ENCODE measurements around the gene AXIN1. TPM values are rescaled to one million over a fixed set of nuclear protein-coding genes. Genes with fewer than 3 reads are reported as not detected.
A peak's percentile ranks its signal among the peaks of the same experiment; 100 is the strongest.

Gene AXIN1
- total RNA-seq, 3 donors from 2014 or later = 16.5 to 22.6 (median 22.4) TPM

DNA sequence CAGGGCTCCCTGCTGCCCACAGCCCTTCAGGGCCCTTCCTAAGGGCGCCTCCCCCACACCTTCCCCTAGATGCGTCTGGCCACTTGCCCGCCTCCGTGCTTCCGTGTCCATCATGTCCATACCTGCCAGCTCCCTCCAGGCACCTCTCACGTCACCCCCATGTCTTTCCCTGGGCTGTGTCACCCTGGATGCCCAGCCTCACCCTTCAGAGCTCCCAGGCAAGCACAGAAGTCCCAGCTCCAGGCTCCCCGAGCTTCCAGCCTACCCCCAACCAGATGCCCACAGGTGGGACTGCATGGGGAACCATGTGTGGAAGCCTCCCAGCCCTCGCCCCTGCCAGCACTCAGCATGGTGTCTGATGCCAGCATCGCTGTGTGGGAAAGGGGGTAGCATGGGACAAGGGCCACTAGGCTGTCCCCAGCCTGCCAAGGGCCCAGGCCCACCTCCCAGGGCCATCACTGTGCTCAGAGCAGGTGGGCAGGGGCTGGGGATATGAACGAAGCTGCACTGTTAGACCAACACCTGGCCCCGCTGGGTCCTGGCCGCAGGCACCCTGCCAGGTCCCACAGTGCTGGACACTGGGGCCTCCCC, 1.9 kb upstream of the AXIN1 start:
- Histone ChIP-seq H3K9me3 (no peaks in the 10 kb centered on the region), H3K4me3 (no peak overlapping the region), H3K27me3 (no peaks in the 10 kb centered on the region), H3K36me3 (no peaks in the 10 kb centered on the region), H3K27ac (no peak overlapping the region), H3K4me1 (peaks cover 0 to 5% of the 10 kb centered on the region in 2 donors)
- DNase-seq (ENCODE audit: low spot score in 2 of 2) = no peak
- intact Hi-C loops (cut with DNase I; ENCODE audit: low total_unique reads) = loop anchor here (10.0 kb wide), 1 partner anchor 120 kb away; the partner anchor contains the start of gene FAM234A
- TF ChIP-seq, protein P1, sequence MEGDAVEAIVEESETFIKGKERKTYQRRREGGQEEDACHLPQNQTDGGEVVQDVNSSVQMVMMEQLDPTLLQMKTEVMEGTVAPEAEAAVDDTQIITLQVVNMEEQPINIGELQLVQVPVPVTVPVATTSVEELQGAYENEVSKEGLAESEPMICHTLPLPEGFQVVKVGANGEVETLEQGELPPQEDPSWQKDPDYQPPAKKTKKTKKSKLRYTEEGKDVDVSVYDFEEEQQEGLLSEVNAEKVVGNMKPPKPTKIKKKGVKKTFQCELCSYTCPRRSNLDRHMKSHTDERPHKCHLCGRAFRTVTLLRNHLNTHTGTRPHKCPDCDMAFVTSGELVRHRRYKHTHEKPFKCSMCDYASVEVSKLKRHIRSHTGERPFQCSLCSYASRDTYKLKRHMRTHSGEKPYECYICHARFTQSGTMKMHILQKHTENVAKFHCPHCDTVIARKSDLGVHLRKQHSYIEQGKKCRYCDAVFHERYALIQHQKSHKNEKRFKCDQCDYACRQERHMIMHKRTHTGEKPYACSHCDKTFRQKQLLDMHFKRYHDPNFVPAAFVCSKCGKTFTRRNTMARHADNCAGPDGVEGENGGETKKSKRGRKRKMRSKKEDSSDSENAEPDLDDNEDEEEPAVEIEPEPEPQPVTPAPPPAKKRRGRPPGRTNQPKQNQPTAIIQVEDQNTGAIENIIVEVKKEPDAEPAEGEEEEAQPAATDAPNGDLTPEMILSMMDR (IDR thresholded peaks at IDR 0.05) = no peak
- TF ChIP-seq POLR2AphosphoS5 (IDR thresholded peaks at IDR 0.05) (no peak), POLR2A (IDR thresholded peaks at IDR 0.05) (no peak)

GRCh38 chr16:353404-354290, 1.1 kb upstream of the AXIN1 start:
- Histone ChIP-seq H3K9me3 (no peaks in the 10 kb centered on the region), H3K36me3 (no peaks in the 10 kb centered on the region), H3K27me3 (no peaks in the 10 kb centered on the region), H3K4me3 (peak overlapping the region; percentile 70 to 96 (median 77)), H3K27ac (peak overlapping the region; percentile 41 to 79), H3K4me1 (peaks cover 0 to 5% of the 10 kb centered on the region in 2 donors)
- intact Hi-C loops (cut with DNase I; ENCODE audit: low total_unique reads) = loop anchor here (2.0 to 10.0 kb wide), 2 partner anchors 71 to 119 kb away; partner anchors contain the start of genes FAM234A and RAB11FIP3
- DNase-seq (ENCODE audit: low spot score in 2 of 2) = peak in 1 of 2 donors; percentile 35
- no peak for TF ChIP-seq POLR2A (IDR thresholded peaks at IDR 0.05)
- no peak for TF ChIP-seq POLR2AphosphoS5 (IDR thresholded peaks at IDR 0.05)
- TF ChIP-seq, protein P1 (IDR thresholded peaks at IDR 0.05) = no peak

GRCh38 chr16:351804-352520, 561 bp downstream of the AXIN1 start:
- Histone ChIP-seq H3K4me3 (peak overlapping the region; percentile 70 to 96 (median 77)), H3K4me1 (peaks cover 0 to 5% of the 10 kb centered on the region in 2 donors), H3K27ac (peak overlapping the region; percentile 42 to 79), H3K36me3 (no peaks in the 10 kb centered on the region), H3K27me3 (no peaks in the 10 kb centered on the region), H3K9me3 (no peaks in the 10 kb centered on the region)
- no peak for DNase-seq (ENCODE audit: low spot score in 2 of 2)
- intact Hi-C loops (cut with DNase I; ENCODE audit: low total_unique reads) = loop anchor here (2.0 to 10.0 kb wide), 2 partner anchors 73 to 117 kb away; partner anchors contain the start of genes FAM234A and RAB11FIP3
- TF ChIP-seq POLR2A (IDR thresholded peaks at IDR 0.05) = no peak
- TF ChIP-seq POLR2AphosphoS5 (IDR thresholded peaks at IDR 0.05) = no peak
- TF ChIP-seq, protein P1 (IDR thresholded peaks at IDR 0.05) = no peak

GRCh38 chr16:350203-350602, 2.3 kb downstream of the AXIN1 start:
- Histone ChIP-seq H3K36me3 (no peaks in the 10 kb centered on the region), H3K27me3 (no peaks in the 10 kb centered on the region), H3K4me3 (no peak overlapping the region), H3K4me1 (peaks cover 0 to 5% of the 10 kb centered on the region in 2 donors), H3K9me3 (no peaks in the 10 kb centered on the region), H3K27ac (no peak overlapping the region)
- intact Hi-C loops (cut with DNase I; ENCODE audit: low total_unique reads) = loop anchor here (10.0 kb wide), 1 partner anchor 115 kb away; the partner anchor contains the start of gene FAM234A
- TF ChIP-seq POLR2AphosphoS5 (IDR thresholded peaks at IDR 0.05) (no peak), POLR2A (IDR thresholded peaks at IDR 0.05) (no peak)
- TF ChIP-seq, protein P1 (IDR thresholded peaks at IDR 0.05) = no peak
- DNase-seq (ENCODE audit: low spot score in 2 of 2) = no peak

Data from breast epithelium (tissue), 4 donors.